NCI-H345 treated with DMSO at 0.1 percent for 48 hours (cell line): ENCODE measurements around the gene SPRR1A.

Experiments used
- DNase-seq: peaks from one replicate; lab custom pipeline; 2025; ENCODE audit not compliant: unreplicated experiment; lab: John Stamatoyannopoulos, UW

The SPRR1A gene

DNA sequence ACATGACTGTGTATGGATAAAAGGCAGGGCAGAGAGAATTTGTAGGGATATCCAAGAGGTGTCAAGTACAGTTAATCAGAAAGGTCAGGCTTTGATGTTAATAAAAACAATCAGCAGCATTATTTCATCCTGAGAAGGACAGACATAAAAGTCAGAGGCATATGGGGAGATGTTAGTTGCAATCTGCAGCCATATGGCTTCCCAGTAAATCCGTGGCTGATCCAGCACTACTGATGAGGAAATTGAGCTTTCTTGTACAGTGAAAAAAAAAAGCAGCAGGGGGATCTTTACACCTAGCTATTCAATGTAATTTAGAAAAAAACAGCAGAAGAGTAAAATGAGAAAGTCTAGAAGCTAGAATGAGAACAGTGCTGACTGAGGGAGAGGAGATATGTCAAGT, 44.9 kb downstream of the SPRR1A start:
- DNase-seq = no peak

DNA sequence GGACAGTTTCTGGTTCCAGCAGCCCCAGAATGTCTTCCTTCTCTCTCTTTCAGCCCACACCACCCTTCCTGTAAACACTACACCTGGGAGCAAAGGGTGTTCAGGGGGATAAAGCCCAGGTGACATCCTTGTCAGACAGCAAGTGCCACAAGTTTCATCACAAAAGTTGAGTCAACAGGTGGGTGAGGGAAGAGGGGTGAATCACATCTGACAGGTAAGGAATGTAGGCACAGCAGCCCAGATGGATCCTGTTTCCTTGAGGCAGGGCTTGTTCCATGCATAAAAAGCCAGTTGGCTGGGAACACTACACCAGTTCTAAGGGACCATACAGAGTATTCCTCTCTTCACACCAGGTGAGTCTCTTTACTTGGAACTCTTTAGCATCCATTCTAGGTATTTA, 47.0 kb downstream of the SPRR1A start, which contains the start of gene SPRR1B:
Gene SPRR1B (plus strand): TSS at position 309 of the 400 bp plus-strand sequence. CDS start 1,143 bp downstream, outside the sequence.
- DNase-seq = no peak

- DNase-seq = no peak
Observed at GRCh38 chr1:153032073-153032472, 48.2 kb downstream of the SPRR1A start.

GRCh38 chr1:153032677-153033308, 48.9 kb downstream of the SPRR1A start:
- DNase-seq = no peak

GRCh38 chr1:153035211-153035610, 51.3 kb downstream of the SPRR1A start:
- DNase-seq = no peak
